GM15510 (cell line): Measurements from ENCODE around the gene KRT75.

Experiments used
- POLR2A ChIP-seq: IDR thresholded peaks from 3 replicates; pipeline ENCODE4 v1.6.1; 2011; ENCODE audit warnings: borderline replicate concordance; ENCODE audit not compliant: insufficient read length; ENCODE audit errors: extremely low read depth

KRT75 gene

GRCh38 chr12:52413782-52414345 is 20.3 kb downstream of the KRT75 start:
- no peak for TF ChIP-seq POLR2A

DNA sequence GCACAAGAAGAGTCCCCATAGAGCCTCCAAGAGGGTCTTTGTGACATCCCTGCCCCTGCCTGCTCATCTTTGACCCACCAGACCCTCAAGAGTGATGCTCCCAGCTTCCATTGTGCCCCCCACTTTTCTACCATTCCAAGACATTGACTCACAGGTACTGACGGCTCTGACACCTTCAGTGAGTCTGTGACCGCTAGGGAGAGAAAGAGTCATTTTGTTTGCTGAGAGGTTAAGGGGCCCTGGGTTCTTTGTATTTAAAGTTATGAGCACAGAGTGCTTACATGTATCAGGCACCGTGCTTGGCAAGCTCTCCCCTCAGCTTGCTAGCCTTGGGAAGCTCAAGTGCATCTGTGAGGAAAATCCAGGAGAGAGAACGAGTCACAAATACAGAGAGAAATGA is 21.0 kb downstream of the KRT75 start:
- TF ChIP-seq POLR2A: no peak

GRCh38 chr12:52411815-52412214 is 22.4 kb downstream of the KRT75 start:
- TF ChIP-seq POLR2A: no peak

DNA sequence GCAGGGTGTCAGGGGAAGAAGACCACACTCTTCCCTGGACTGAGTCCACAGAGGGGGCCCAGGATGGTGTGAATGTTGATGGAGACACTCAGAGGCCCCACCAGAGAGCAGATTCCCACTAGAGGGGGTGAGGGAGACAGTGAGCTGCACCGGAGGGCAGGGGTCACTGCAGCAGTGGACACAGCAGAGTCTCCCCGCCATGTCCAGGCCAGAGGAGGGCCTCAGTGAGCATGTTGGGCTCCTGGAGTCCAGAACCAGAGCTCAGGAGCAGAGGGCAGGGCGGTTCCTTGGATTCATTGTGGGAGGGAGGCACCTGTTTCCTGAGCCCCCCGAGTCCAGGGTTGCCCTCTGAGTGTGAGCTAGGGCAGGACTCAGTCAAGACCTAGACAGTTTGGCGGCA is 26.3 kb downstream of the KRT75 start:
- no peak for TF ChIP-seq POLR2A

- TF ChIP-seq POLR2A: no peak
These were observed 28.2 kb downstream of the KRT75 start, which contains the start of gene KRT82 for GRCh38 chr12:52405922-52406385. TSS of gene KRT82 (minus strand) at chr12:52406335. CDS start at chr12:52406277, 58 bp downstream.

DNA sequence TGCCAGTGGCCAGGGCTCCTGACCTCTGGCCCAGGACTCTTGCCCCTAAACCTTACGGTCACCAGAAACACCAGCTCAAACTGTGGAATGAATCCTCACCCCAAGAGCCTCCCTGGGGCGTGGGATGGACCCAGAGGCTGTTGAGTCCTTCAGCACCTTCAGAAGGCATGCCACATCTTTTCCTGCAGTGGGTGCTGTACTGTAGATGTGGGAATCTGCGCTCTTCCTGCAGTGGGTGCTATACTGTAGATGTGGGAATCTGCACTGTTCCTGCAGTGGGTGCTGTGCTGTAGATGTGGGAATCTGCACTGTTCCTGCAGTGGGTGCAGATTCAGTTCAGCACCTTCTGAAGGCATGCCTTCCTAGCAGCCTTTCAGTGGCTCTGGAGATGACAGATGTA is 29.2 kb downstream of the KRT75 start:
- TF ChIP-seq POLR2A: no peak

DNA sequence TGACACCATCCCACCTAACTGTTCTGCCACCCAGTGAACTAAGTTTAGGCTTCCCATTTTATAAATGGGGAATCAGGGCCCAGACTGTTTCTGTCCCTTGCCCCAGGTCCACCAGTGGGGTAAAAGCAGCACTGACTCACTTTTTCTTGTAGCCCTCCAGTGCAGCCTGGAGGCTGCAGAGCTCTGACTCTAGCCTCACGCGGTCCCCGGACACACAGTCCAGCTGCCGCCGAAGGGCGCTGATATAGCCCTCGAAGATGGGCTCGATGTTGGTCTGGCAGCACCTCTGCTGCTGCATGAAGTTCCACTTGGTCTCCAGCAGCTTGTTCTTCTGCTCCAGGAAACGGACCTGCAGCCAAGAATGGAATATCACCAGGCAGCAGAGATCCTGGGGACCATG is 30.6 kb downstream of the KRT75 start:
- no peak for TF ChIP-seq POLR2A

- no peak for TF ChIP-seq POLR2A
These were observed 31.2 kb downstream of the KRT75 start for GRCh38 chr12:52402873-52403540.

GRCh38 chr12:52402377-52402776 is 31.8 kb downstream of the KRT75 start:
- no peak for TF ChIP-seq POLR2A

GRCh38 chr12:52401926-52402325 is 32.2 kb downstream of the KRT75 start:
- TF ChIP-seq POLR2A: no peak

GRCh38 chr12:52401526-52401925 is 32.6 kb downstream of the KRT75 start:
- no peak for TF ChIP-seq POLR2A

DNA sequence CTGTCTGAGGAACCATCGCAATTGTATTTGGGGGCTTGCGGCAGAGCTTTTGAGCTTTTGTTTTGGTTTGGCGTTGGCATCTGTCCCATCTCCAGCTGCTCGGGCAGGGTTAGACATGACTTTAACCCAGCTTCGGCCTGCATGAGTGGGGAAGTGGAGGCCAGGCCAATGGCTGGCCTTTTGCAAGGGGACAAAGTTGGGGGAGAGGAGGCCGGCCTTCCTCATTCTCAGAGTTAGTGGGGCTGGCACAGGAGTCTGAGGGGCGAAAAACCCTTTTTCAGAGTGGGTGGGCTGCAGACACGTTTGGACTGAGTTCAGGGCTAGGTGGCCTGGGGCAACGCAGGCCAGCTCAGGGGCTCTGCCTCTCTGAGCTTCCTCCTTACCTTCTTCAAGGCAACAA is 33.3 kb downstream of the KRT75 start:
- TF ChIP-seq POLR2A: no peak

DNA sequence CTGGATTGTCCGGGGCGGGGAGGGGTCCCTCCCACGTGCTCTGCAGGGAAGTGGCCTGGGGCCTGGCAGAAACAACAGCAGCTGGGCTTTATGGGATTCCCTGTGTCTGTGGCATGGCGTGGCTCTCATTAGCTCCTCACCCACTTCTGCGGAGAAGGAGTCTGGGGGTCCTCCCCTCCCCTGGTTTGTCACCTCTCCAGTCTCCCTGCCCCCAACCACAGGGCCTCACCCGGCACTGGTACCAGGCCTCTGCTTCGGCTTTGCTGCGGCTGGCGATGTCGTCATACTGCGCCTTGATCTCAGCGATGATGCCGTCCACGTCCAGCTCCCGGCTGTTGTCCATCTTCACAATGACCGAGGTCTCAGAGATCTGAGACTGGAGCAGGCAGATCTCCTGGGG is 34.4 kb downstream of the KRT75 start:
- TF ChIP-seq POLR2A: no peak

- no peak for TF ChIP-seq POLR2A
These were observed 36.0 kb downstream of the KRT75 start for GRCh38 chr12:52398176-52398575.

- no peak for TF ChIP-seq POLR2A
These were observed 37.5 kb downstream of the KRT75 start for GRCh38 chr12:52396656-52397055.

GRCh38 chr12:52395761-52396434 is 38.3 kb downstream of the KRT75 start:
- no peak for TF ChIP-seq POLR2A
